ENCODE results near the gene MAPK10.

The MAPK10 gene

GRCh38 chr4:86185659-86186058, 174.2 kb downstream of the MAPK10 start:
- DNase-seq: no peak
- TF ChIP-seq, protein P1, sequence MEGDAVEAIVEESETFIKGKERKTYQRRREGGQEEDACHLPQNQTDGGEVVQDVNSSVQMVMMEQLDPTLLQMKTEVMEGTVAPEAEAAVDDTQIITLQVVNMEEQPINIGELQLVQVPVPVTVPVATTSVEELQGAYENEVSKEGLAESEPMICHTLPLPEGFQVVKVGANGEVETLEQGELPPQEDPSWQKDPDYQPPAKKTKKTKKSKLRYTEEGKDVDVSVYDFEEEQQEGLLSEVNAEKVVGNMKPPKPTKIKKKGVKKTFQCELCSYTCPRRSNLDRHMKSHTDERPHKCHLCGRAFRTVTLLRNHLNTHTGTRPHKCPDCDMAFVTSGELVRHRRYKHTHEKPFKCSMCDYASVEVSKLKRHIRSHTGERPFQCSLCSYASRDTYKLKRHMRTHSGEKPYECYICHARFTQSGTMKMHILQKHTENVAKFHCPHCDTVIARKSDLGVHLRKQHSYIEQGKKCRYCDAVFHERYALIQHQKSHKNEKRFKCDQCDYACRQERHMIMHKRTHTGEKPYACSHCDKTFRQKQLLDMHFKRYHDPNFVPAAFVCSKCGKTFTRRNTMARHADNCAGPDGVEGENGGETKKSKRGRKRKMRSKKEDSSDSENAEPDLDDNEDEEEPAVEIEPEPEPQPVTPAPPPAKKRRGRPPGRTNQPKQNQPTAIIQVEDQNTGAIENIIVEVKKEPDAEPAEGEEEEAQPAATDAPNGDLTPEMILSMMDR (IDR thresholded peaks at IDR 0.05): no peak

DNA sequence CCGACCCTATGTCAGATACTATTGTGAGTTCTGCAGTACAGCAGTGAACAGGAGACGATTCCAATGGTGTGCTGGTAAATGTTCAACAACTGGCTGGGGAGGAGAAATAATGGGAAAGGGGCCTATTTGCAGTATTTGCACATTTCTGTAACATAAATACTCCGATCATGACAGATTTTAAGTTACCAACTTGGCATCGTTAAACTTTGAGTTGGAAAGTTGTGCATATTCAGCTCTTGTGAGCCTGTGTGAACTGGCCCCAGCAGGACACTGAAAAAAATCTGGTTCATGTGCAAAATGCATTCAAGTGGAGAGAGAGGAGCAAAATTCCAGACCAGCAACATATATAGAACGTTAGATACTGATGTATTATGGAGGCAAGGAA, 175.0 kb downstream of the MAPK10 start:
- intact Hi-C loops (cut with DNase I; ENCODE audit: low total_unique reads): no loop called here
- no peak overlapping the region for H3K4me3 ChIP-seq
- no peak overlapping the region for H3K27ac ChIP-seq
- DNase-seq: no peak
- H3K27me3 ChIP-seq: no peaks in the 10 kb centered on the region
- no peaks in the 10 kb centered on the region for H3K36me3 ChIP-seq
- no peaks in the 10 kb centered on the region for H3K4me1 ChIP-seq
- H3K9me3 ChIP-seq: peaks cover 0 to 4% (median 3%) of the 10 kb centered on the region in 3 donors
- TF ChIP-seq, protein P1 (IDR thresholded peaks at IDR 0.05): no peak

More at GRCh38 chr4:86185659-86186058, 174.2 kb downstream of the MAPK10 start:
- H3K27ac ChIP-seq: no peak overlapping the region
- no peaks in the 10 kb centered on the region for H3K36me3 ChIP-seq
- H3K27me3 ChIP-seq: no peaks in the 10 kb centered on the region
- peaks cover 0 to 7% (median 3%) of the 10 kb centered on the region in 3 donors for H3K9me3 ChIP-seq
- intact Hi-C loops (cut with DNase I; ENCODE audit: low total_unique reads): no loop called here
- no peak overlapping the region for H3K4me3 ChIP-seq
- no peaks in the 10 kb centered on the region for H3K4me1 ChIP-seq

DNA sequence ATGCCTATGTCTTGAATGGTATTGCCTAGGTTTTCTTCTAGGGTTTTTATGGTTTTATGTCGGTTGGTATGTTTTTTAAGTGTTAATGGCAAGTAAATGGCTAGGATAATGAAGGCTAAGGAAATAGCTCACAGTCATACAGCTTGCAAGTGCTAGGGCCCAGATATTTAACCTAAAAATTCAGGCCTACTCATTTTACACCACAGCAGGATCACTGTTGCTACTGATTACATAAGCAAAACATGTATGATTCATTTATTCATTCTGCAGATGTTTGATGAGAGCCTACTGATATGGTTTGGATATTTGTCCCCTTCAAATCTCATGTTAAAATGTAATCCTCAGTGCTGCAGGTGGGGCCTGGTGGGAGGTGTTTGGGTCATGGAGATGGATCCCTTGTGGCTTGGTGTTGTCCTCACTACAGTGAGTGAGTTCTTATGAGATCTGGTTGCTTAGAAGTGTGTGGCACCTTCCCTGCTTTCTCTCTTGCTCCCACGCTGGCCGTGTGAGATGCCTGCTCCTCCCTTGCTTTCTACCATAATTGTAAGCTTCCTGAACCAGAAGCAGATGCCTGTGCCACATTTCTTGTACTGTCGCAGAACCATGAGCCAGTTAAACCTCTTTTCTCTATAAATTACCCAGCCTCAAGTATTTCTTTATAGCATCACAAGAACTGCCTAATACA, 175.5 kb downstream of the MAPK10 start:
- TF ChIP-seq, protein P1 (IDR thresholded peaks at IDR 0.05): no peak
- intact Hi-C loops (cut with DNase I; ENCODE audit: low total_unique reads): no loop called here
- Histone ChIP-seq H3K9me3 (peaks cover 0 to 6% (median 0%) of the 10 kb centered on the region in 3 donors), H3K4me1 (no peaks in the 10 kb centered on the region), H3K27ac (no peak overlapping the region), H3K36me3 (no peaks in the 10 kb centered on the region), H3K4me3 (no peak overlapping the region), H3K27me3 (no peaks in the 10 kb centered on the region)
- no peak for DNase-seq

GRCh38 chr4:86181585-86181984, 178.3 kb downstream of the MAPK10 start:
- intact Hi-C loops (cut with DNase I; ENCODE audit: low total_unique reads): no loop called here
- no peaks in the 10 kb centered on the region for H3K36me3 ChIP-seq
- TF ChIP-seq, protein P1 (IDR thresholded peaks at IDR 0.05): no peak
- H3K9me3 ChIP-seq: peaks cover 0 to 4% (median 0%) of the 10 kb centered on the region in 3 donors
- DNase-seq: no peak
- H3K4me3 ChIP-seq: no peak overlapping the region
- H3K4me1 ChIP-seq: no peaks in the 10 kb centered on the region
- no peaks in the 10 kb centered on the region for H3K27me3 ChIP-seq
- H3K27ac ChIP-seq: no peak overlapping the region

GRCh38 chr4:86178211-86178610, 181.6 kb downstream of the MAPK10 start:
- Histone ChIP-seq H3K36me3 (no peaks in the 10 kb centered on the region), H3K4me3 (no peak overlapping the region), H3K27ac (no peak overlapping the region), H3K27me3 (no peaks in the 10 kb centered on the region), H3K4me1 (no peaks in the 10 kb centered on the region), H3K9me3 (peaks cover 0 to 4% (median 0%) of the 10 kb centered on the region in 3 donors)
- intact Hi-C loops (cut with DNase I; ENCODE audit: low total_unique reads): no loop called here
- TF ChIP-seq, protein P1 (IDR thresholded peaks at IDR 0.05): no peak
- DNase-seq: no peak

Data from tibial artery (tissue), 4 donors.